ENCODE results near the gene CFAP61.

DNA sequence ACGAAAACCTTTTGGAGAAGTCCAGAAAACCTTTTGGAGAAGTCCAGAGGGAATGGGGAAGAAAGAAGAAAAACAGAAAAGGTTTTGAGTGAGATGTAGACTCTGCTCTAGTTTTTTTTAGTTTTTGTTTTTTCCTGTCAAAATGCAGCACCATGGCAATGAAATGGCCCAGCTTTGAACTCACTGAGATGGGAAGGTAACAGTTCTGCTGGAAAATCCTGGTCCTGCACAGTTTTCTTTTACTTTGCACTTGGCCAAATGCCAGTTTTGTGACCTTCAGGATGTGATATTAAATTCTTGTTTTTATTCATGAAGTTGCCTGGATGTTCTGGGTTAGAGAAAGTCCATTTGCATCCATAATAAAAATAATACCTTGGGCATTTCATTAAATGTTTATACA lies 145.7 kb downstream of the CFAP61 start:
- TF ChIP-seq, protein P1, sequence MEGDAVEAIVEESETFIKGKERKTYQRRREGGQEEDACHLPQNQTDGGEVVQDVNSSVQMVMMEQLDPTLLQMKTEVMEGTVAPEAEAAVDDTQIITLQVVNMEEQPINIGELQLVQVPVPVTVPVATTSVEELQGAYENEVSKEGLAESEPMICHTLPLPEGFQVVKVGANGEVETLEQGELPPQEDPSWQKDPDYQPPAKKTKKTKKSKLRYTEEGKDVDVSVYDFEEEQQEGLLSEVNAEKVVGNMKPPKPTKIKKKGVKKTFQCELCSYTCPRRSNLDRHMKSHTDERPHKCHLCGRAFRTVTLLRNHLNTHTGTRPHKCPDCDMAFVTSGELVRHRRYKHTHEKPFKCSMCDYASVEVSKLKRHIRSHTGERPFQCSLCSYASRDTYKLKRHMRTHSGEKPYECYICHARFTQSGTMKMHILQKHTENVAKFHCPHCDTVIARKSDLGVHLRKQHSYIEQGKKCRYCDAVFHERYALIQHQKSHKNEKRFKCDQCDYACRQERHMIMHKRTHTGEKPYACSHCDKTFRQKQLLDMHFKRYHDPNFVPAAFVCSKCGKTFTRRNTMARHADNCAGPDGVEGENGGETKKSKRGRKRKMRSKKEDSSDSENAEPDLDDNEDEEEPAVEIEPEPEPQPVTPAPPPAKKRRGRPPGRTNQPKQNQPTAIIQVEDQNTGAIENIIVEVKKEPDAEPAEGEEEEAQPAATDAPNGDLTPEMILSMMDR (IDR thresholded peaks at IDR 0.05) = no peak
- no peak for TF ChIP-seq SIN3A (IDR thresholded peaks at IDR 0.05; ENCODE audit: borderline replicate concordance, insufficient read depth, low read depth, low read length)
- TF ChIP-seq POLR2AphosphoS5 (IDR thresholded peaks at IDR 0.05; ENCODE audit: low read depth, low read length) = no peak
- TF ChIP-seq, protein P2, sequence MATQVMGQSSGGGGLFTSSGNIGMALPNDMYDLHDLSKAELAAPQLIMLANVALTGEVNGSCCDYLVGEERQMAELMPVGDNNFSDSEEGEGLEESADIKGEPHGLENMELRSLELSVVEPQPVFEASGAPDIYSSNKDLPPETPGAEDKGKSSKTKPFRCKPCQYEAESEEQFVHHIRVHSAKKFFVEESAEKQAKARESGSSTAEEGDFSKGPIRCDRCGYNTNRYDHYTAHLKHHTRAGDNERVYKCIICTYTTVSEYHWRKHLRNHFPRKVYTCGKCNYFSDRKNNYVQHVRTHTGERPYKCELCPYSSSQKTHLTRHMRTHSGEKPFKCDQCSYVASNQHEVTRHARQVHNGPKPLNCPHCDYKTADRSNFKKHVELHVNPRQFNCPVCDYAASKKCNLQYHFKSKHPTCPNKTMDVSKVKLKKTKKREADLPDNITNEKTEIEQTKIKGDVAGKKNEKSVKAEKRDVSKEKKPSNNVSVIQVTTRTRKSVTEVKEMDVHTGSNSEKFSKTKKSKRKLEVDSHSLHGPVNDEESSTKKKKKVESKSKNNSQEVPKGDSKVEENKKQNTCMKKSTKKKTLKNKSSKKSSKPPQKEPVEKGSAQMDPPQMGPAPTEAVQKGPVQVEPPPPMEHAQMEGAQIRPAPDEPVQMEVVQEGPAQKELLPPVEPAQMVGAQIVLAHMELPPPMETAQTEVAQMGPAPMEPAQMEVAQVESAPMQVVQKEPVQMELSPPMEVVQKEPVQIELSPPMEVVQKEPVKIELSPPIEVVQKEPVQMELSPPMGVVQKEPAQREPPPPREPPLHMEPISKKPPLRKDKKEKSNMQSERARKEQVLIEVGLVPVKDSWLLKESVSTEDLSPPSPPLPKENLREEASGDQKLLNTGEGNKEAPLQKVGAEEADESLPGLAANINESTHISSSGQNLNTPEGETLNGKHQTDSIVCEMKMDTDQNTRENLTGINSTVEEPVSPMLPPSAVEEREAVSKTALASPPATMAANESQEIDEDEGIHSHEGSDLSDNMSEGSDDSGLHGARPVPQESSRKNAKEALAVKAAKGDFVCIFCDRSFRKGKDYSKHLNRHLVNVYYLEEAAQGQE (IDR thresholded peaks at IDR 0.05; ENCODE audit: insufficient read depth in 1 of 2, low read depth in 2 of 2, low read length in 1 of 2) = no peak
- TF ChIP-seq TCF7L2 (IDR thresholded peaks at IDR 0.05; ENCODE audit: low read depth, low read length) = no peak
